ENCODE data around the gene TECTA.

DNA sequence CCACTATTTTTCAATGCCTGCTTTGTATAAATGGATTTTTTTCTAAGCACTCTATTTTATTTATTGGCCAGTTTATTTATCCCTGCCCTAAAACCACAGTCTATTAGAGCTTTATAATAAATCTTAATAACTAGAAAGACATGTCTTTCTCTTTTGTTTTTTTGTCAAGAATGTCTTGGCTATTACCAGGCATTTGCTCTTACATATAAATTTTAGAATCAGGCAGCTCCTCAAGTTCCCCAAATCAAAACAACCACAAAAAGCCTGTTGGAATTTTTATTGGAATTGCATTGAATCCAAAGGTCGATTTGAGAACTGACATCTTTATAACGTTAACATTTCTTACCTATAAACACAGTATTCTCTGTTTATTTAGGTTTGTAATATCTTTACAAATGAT lies 105.8 kb downstream of the TECTA start:
- TF ChIP-seq, protein P1, sequence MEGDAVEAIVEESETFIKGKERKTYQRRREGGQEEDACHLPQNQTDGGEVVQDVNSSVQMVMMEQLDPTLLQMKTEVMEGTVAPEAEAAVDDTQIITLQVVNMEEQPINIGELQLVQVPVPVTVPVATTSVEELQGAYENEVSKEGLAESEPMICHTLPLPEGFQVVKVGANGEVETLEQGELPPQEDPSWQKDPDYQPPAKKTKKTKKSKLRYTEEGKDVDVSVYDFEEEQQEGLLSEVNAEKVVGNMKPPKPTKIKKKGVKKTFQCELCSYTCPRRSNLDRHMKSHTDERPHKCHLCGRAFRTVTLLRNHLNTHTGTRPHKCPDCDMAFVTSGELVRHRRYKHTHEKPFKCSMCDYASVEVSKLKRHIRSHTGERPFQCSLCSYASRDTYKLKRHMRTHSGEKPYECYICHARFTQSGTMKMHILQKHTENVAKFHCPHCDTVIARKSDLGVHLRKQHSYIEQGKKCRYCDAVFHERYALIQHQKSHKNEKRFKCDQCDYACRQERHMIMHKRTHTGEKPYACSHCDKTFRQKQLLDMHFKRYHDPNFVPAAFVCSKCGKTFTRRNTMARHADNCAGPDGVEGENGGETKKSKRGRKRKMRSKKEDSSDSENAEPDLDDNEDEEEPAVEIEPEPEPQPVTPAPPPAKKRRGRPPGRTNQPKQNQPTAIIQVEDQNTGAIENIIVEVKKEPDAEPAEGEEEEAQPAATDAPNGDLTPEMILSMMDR (IDR thresholded peaks at IDR 0.05; ENCODE audit: borderline replicate concordance, extremely low read depth, low read length, poor library complexity, severe bottlenecking), result no peak
- no peak for TF ChIP-seq EZH2 (IDR thresholded peaks at IDR 0.05; ENCODE audit: borderline replicate concordance, low read depth, low read length, severe bottlenecking)
